ENCODE data around the gene SLC25A23.
A peak's percentile ranks its signal among the peaks of the same experiment; 100 is the strongest.

The SLC25A23 gene

GRCh38 chr19:6424939-6425731, 34.5 kb downstream of the SLC25A23 start:
- peak; percentile 99 for DNase-seq (ENCODE audit: low read depth)

GRCh38 chr19:6424195-6424938, 35.2 kb downstream of the SLC25A23 start, which contains the start of gene KHSRP:
Gene KHSRP, minus strand, starts transcription at chr19:6424811. Its CDS starts 110 bp downstream, at chr19:6424701.
- DNase-seq (ENCODE audit: low read depth) = peak; percentile 16

- no peak for DNase-seq (ENCODE audit: low read depth)
These were observed 35.9 kb downstream of the SLC25A23 start for GRCh38 chr19:6423499-6424194.

GRCh38 chr19:6421075-6422014, 38.2 kb downstream of the SLC25A23 start:
- DNase-seq (ENCODE audit: low read depth) = no peak

GRCh38 chr19:6418562-6418932, 41.0 kb downstream of the SLC25A23 start:
- DNase-seq (ENCODE audit: low read depth) = no peak

GRCh38 chr19:6417713-6418561, 41.7 kb downstream of the SLC25A23 start:
- no peak for DNase-seq (ENCODE audit: low read depth)

GRCh38 chr19:6416658-6417405, 42.8 kb downstream of the SLC25A23 start:
- DNase-seq (ENCODE audit: low read depth) = no peak

- no peak for DNase-seq (ENCODE audit: low read depth)
These were observed 43.9 kb downstream of the SLC25A23 start for GRCh38 chr19:6415591-6416190.

GRCh38 chr19:6414793-6415590, 44.6 kb downstream of the SLC25A23 start:
- DNase-seq (ENCODE audit: low read depth) = no peak

- no peak for DNase-seq (ENCODE audit: low read depth)
These were observed 45.6 kb downstream of the SLC25A23 start for GRCh38 chr19:6413721-6414643.

- no peak for DNase-seq (ENCODE audit: low read depth)
These were observed 46.3 kb downstream of the SLC25A23 start for GRCh38 chr19:6413291-6413690.

GRCh38 chr19:6412447-6413091, 47.0 kb downstream of the SLC25A23 start:
- no peak for DNase-seq (ENCODE audit: low read depth)

- DNase-seq (ENCODE audit: low read depth) = no peak
These were observed 47.5 kb downstream of the SLC25A23 start for GRCh38 chr19:6412061-6412446.

- DNase-seq (ENCODE audit: low read depth) = no peak
These were observed 50.2 kb downstream of the SLC25A23 start for GRCh38 chr19:6409346-6409745.

- DNase-seq (ENCODE audit: low read depth) = no peak
These were observed 53.2 kb downstream of the SLC25A23 start for GRCh38 chr19:6406401-6406800.

GRCh38 chr19:6402837-6403608, 56.6 kb downstream of the SLC25A23 start:
- DNase-seq (ENCODE audit: low read depth) = no peak
